Measurements from ENCODE around the gene CHST12. TPM values are rescaled to one million over a fixed set of nuclear protein-coding genes. Genes with fewer than 3 reads are reported as not detected.

The CHST12 gene
- total RNA-seq, 2 experiments from 2014 or later = 3.9 to 43.4 TPM

- no peaks in the 10 kb centered on the region for H3K4me1 ChIP-seq (ENCODE audit: insufficient read depth, low read length, poor library complexity, severe bottlenecking)
- H3K36me3 ChIP-seq (ENCODE audit: insufficient read depth, low read length) = no peaks in the 10 kb centered on the region
- intact Hi-C loops (cut with micrococcal nuclease; ENCODE audit: unreplicated experiment) = no loop called here
These were observed 43.3 kb downstream of the CHST12 start for GRCh38 chr7:2446676-2447075.

GRCh38 chr7:2450198-2451107, 47.0 kb downstream of the CHST12 start:
- no peaks in the 10 kb centered on the region for H3K79me2 ChIP-seq (ENCODE audit: insufficient read depth, low read depth, low read length)
- H4K20me1 ChIP-seq (ENCODE audit: insufficient read depth, low read length) = no peaks in the 10 kb centered on the region
- no peaks in the 10 kb centered on the region for H3K36me3 ChIP-seq (ENCODE audit: insufficient read depth, low read length)
- H2AFZ ChIP-seq (ENCODE audit: low read length) = no peak overlapping the region
- TF ChIP-seq CTCF (conservative IDR thresholded peaks at IDR 0.05; ENCODE audit: low read length) (no peak), EZH2phosphoT487 (IDR thresholded peaks at IDR 0.05; ENCODE audit: borderline replicate concordance, low read depth, low read length) (no peak)
- BruUV-seq (replicated peaks) = no TSS peak
- H3K9me2 ChIP-seq (ENCODE audit: insufficient read depth, low read length) = no peaks in the 10 kb centered on the region
- POLR2A ChIA-PET = interaction anchor here (0.6 to 1.1 kb wide), 2 partner anchors 38 to 260 kb away, joined by 3 read pairs; no protein-coding TSS in a partner anchor
- no peak for DNase-seq (ENCODE audit: low spot score)
- H3K4me1 ChIP-seq (ENCODE audit: insufficient read depth, low read length, poor library complexity, severe bottlenecking) = no peaks in the 10 kb centered on the region
- H3K9me3 ChIP-seq (ENCODE audit: low read length) = no peaks in the 10 kb centered on the region
- intact Hi-C loops (cut with micrococcal nuclease; ENCODE audit: unreplicated experiment) = loop anchor here (1.0 kb wide), 1 partner anchor 231 kb away; no protein-coding TSS in a partner anchor
- no peak overlapping the region for H3K4me3 ChIP-seq (ENCODE audit: low read depth, low read length, poor library complexity, severe bottlenecking)
- H3K4me2 ChIP-seq (ENCODE audit: low read length) = no peak overlapping the region
- H3K27ac ChIP-seq (ENCODE audit: low read depth, low read length, poor library complexity, severe bottlenecking) = no peak overlapping the region
- CTCF ChIA-PET (ENCODE audit: unreplicated experiment) = interaction anchor here (1.4 kb wide), 1 partner anchor 18 kb away, joined by 5 read pairs; no protein-coding TSS in a partner anchor

More at GRCh38 chr7:2446676-2447075, 43.3 kb downstream of the CHST12 start:
- Histone ChIP-seq H3K9me3 (ENCODE audit: low read length) (no peaks in the 10 kb centered on the region), H3K79me2 (ENCODE audit: insufficient read depth, low read depth, low read length) (no peaks in the 10 kb centered on the region), H3K27ac (ENCODE audit: low read depth, low read length, poor library complexity, severe bottlenecking) (no peak overlapping the region), H2AFZ (ENCODE audit: low read length) (no peak overlapping the region), H4K20me1 (ENCODE audit: insufficient read depth, low read length) (no peaks in the 10 kb centered on the region), H3K4me2 (ENCODE audit: low read length) (no peak overlapping the region), H3K4me3 (ENCODE audit: low read depth, low read length, poor library complexity, severe bottlenecking) (no peak overlapping the region), H3K9me2 (ENCODE audit: insufficient read depth, low read length) (no peaks in the 10 kb centered on the region)
- DNase-seq (ENCODE audit: low spot score) = no peak
- TF ChIP-seq EZH2phosphoT487 (IDR thresholded peaks at IDR 0.05; ENCODE audit: borderline replicate concordance, low read depth, low read length) (no peak), CTCF (conservative IDR thresholded peaks at IDR 0.05; ENCODE audit: low read length) (no peak)
- BruUV-seq (replicated peaks) = no TSS peak
- ChIA-PET CTCF (ENCODE audit: unreplicated experiment) (no interaction called here), POLR2A (no interaction called here)
